HG03442 (cell line): ENCODE measurements around the gene CNTRL.
"Not testable (repeated sequence)": the region's sequence is repeated elsewhere in the genome, so short reads cannot be mapped to it uniquely, and the experiment has no call there.

ENCODE experiments used
- ATAC-seq: cut with Tn5 transposase; IDR thresholded peaks from one replicate; pipeline ENCODE4 v1.9.1; 2021; ENCODE audit warnings: mild to moderate bottlenecking, moderate library complexity; ENCODE audit not compliant: unreplicated experiment

Gene CNTRL

DNA sequence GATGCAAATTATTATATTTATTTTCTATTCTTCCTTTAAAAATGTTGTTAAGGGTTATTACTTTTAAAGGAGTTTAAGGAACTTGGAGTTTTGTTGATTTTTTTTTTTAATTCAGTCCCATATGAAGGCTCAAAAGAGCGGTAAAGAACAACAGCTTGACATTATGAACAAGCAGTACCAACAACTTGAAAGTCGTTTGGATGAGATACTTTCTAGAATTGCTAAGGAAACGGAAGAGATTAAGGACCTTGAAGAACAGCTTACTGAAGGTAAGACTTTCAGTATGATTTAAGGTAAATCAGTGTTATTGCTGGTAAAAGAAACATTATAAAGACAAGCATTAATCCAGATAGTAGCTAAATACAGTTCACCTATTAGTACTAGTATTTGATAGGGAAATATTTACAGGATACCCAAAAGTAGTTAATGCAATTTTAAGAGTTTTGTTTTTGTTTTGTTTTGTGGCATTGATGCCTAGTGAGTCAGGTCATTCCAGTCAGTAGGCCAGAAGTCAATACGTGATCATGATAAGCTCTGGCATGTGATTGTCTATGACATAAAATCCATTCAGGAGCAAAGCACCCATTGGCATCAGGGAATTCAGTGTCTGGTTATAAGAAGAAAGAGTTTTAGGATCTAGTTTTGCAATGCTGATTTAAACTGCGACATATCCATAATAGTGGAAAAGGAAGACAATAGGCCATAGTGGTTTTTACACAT lies 49.2 kb downstream of the CNTRL start:
- no peak for ATAC-seq

DNA sequence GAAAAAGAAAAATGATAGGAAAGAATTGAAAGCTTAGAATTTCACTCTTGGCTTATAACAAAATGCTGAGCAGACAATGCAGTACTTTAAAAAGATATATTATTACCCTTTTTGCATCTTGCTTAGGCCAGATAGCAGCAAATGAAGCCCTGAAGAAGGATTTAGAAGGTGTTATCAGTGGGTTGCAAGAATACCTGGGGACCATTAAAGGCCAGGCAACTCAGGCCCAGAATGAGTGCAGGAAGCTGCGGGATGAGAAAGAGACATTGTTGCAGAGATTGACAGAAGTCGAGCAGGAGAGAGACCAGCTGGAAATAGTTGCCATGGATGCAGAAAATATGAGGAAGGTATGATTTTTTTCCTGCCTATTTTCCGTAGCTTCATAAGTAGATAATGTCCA lies 50.8 kb downstream of the CNTRL start:
- no peak for ATAC-seq

- not testable (repeated sequence) for ATAC-seq
Observed at GRCh38 chr9:121129384-121129783, 54.6 kb downstream of the CNTRL start.

GRCh38 chr9:121133104-121133816 lies 58.5 kb downstream of the CNTRL start:
- ATAC-seq = no peak

GRCh38 chr9:121135642-121136041 lies 60.9 kb downstream of the CNTRL start:
- ATAC-seq = no peak

DNA sequence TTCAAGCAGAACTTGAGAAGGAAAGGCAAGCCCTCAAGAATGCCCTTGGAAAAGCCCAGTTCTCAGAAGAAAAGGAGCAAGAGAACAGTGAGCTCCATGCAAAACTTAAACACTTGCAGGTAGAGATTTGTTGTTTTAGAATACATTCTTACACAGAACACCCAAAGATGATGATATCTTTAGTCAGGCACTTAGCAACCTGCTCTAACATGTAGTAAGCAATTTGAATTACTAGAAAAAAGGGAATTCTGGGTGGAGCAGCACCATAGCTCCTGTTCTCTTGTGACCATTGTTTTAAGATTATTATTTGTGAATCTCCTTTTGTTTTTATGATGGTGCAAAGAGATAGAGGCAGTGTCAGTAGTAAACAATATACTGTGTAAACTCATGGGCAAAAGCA lies 63.8 kb downstream of the CNTRL start:
- ATAC-seq = no peak

DNA sequence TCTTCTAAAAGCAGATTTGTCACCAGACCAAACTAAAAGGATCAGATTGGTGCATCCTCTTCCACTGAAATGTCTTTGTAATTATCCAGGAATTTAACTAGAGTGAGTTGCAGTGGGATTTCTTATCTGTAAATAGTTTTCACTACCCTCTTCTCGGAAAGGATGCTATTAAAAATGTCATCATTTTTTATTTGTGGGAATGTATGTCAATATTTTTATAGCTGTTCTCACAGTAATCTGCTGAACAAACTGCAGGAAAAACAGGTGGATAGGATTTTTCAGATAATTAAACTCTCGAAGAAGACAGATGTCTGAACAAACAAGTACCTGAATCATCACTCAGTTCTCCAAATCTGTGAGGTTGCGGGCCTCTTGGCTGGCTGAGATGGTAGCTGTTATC lies 64.2 kb downstream of the CNTRL start:
- ATAC-seq = no peak

DNA sequence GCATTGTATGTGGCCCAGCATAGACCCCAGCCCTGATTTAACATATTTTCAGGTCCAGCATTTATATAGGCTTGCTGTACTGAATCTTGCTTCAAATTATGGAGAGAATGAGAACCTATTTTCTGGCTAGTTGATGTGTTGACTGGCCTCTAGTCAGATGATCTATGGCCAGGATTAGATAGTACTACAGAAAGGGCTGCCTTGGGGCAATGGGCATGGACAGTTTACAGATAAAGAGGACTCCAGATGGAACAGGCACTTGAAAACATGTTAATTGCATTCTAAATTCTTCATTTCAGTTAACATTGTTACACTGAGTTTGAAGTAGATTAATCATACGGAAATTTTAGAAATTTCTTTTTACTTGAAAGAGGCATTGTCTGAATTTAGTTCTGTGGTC lies 65.4 kb downstream of the CNTRL start:
- ATAC-seq = no peak

GRCh38 chr9:121141306-121141705 lies 66.6 kb downstream of the CNTRL start:
- ATAC-seq = no peak

- ATAC-seq = no peak
Observed at GRCh38 chr9:121141706-121142105, 67.0 kb downstream of the CNTRL start.

GRCh38 chr9:121143771-121144170 lies 69.0 kb downstream of the CNTRL start:
- ATAC-seq = no peak

DNA sequence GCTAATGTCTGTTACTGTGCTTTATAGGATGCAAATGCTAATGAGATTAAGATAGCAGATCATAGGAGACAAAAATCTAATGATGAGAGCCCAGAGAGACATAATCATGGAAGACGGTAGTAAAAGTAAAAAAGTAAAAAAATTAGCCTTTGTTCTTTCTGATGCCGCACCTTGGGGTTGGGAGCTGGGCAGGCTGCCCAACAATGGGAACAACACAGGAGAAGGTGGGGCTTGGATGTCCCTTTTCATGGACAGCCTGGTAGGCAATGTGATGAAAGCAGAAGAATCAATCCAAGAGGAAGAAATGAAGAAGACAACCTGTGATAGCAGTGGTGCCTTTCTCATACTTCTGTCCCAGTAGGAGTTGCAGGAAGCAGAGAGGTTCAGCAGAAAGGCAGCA lies 69.7 kb downstream of the CNTRL start:
- ATAC-seq = no peak

- no peak for ATAC-seq
Observed at GRCh38 chr9:121150188-121150587, 75.4 kb downstream of the CNTRL start.

DNA sequence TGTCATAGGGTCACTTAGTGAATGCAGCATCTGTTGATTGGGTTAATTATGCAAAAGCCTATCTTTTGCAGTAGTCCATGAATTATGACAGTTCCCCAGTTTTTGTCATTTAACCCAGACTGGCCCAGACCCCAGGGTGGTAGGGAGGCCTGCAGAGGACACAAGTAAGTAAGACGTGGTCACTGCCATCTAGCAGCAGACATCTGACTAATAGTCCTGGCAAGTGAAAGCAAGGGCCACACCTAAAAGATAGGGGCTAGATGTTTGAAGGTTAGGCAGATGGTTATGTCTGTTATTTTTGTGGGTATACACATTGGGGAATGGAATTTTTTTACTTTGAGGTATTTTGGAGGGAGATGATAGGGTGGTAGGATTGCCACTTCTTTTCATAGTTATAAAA lies 78.9 kb downstream of the CNTRL start:
- ATAC-seq = no peak

- no peak for ATAC-seq
Observed at GRCh38 chr9:121154782-121155181, 80.0 kb downstream of the CNTRL start.

DNA sequence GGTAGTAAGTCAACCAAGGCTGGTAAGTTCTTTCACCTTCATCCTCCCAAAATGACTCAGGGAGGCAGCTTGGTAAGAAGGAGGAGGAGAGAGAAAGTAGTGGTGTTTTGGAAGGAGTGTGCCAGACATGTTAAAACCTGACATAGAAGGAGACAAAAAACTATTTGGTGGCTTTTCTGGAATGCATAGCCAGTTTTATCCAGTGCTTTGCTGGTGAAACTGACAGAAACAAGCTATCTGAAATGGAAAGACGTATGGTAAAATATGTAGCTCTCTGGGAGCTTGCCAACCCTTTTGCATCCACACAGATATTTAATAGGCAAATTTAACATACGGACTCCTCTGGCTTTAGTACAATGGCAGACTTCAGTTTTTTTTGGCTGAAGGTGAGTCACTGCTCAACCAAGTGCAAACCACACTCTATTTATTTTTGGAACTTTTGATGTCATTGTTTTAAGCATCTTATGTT lies 81.5 kb downstream of the CNTRL start:
- peak; percentile 85 for ATAC-seq

- no peak for ATAC-seq
Observed at GRCh38 chr9:121157939-121158338, 83.2 kb downstream of the CNTRL start.

DNA sequence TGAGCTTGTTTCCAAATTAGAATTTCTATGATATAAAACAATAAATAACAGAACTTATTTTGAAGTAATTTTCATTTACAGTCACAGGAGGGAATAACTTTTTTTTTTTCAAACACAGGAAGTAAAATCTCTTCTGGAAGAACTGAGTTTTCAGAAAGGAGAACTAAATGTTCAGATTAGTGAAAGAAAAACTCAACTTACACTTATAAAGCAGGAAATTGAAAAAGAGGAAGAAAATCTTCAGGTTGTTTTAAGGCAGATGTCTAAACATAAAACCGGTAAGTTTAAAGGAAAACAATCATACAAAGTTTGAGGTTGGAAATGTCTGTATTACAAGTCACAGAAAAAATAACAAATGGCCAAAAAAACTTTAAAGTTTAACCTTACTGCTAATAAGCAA lies 85.3 kb downstream of the CNTRL start:
- ATAC-seq = no peak

- ATAC-seq = no peak
Observed at GRCh38 chr9:121168052-121168451, 93.3 kb downstream of the CNTRL start.

- ATAC-seq = no peak
Observed at GRCh38 chr9:121169094-121169601, 94.4 kb downstream of the CNTRL start.

DNA sequence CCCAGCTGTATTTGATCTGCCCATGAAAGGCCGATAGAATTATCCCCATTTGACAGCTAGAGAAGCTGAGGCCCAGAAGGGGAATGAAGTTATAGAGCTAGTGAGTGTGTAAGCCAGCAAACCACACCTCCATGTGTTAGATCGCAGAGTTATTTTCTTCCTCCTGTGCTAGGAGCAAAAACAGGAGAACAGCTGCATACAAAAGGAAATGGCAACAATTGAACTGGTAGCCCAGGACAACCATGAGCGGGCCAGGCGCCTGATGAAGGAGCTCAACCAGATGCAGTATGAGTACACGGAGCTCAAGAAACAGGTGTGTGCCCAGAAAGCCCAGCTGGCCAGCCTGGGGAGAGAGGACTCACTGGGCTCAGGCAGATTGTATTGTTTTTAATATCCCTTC lies 96.5 kb downstream of the CNTRL start:
- no peak for ATAC-seq
